Mesendoderm (in vitro differentiated cells): Measurements from ENCODE around the gene TMC8.

Source experiments
- DNase-seq: peaks from one replicate; pipeline ENCODE4 v3.0.0; 2013
- H2AK5ac ChIP-seq: 2 replicates; pipeline ENCODE4 v1.6.1; 2013; ENCODE audit warnings: low read length, inconsistent platforms
- H2BK120ac ChIP-seq: 2 replicates; pipeline ENCODE4 v1.6.1; 2013; ENCODE audit warnings: low read depth, mild to moderate bottlenecking, low read length, moderate library complexity, mixed read lengths
- H2BK15ac ChIP-seq: replicated peaks from 2 replicates; pipeline ENCODE4 v1.6.1; 2013; ENCODE audit warnings: low read depth, mild to moderate bottlenecking, moderate library complexity
- H2BK5ac ChIP-seq: 2 replicates; pipeline ENCODE4 v1.6.1; 2013; ENCODE audit warnings: low read length, inconsistent platforms
- H3K18ac ChIP-seq: 2 replicates; pipeline ENCODE4 v1.6.1; 2013; ENCODE audit warnings: mild to moderate bottlenecking, low read length, mixed read lengths
- H3K23ac ChIP-seq: one replicate; pipeline ENCODE4 v1.6.1; 2013; ENCODE audit warnings: low read length
- H3K27ac ChIP-seq: 2 replicates; pipeline ENCODE4 v1.5.1; 2013; ENCODE audit warnings: low read depth, mild to moderate bottlenecking, inconsistent platforms, low read length, moderate library complexity
- H3K27me3 ChIP-seq: 2 replicates; pipeline ENCODE4 v1.6.1; 2013; ENCODE audit warnings: low read length, control low read depth, mild to moderate bottlenecking, inconsistent platforms; ENCODE audit not compliant: insufficient read depth, poor library complexity
- H3K36me3 ChIP-seq: 2 replicates; pipeline ENCODE4 v1.6.1; 2013; ENCODE audit warnings: low read length, inconsistent platforms; ENCODE audit not compliant: control insufficient read depth, insufficient read depth
- H3K4ac ChIP-seq: one replicate; pipeline ENCODE4 v1.6.1; 2013; ENCODE audit warnings: low read depth, mild to moderate bottlenecking, low read length, moderate library complexity
- H3K4me1 ChIP-seq: 2 replicates; pipeline ENCODE4 v1.6.1; 2013; ENCODE audit warnings: low read depth, low read length, inconsistent platforms; ENCODE audit not compliant: control insufficient read depth
- H3K4me2 ChIP-seq: 2 replicates; pipeline ENCODE4 v1.6.1; 2013; ENCODE audit warnings: low read length
- H3K4me3 ChIP-seq: 2 replicates; pipeline ENCODE4 v1.5.1; 2013; ENCODE audit warnings: mild to moderate bottlenecking, low read length
- H3K56ac ChIP-seq: one replicate; pipeline ENCODE4 v1.6.1; 2013; ENCODE audit warnings: low read length
- H3K79me1 ChIP-seq: 2 replicates; pipeline ENCODE4 v1.6.1; 2013; ENCODE audit warnings: low read length, inconsistent platforms
- H3K79me2 ChIP-seq: 2 replicates; pipeline ENCODE4 v1.6.1; 2013; ENCODE audit warnings: mild to moderate bottlenecking, low read length; ENCODE audit not compliant: control insufficient read depth, insufficient read depth
- H3K9ac ChIP-seq: 2 replicates; pipeline ENCODE4 v1.6.1; 2013; ENCODE audit warnings: low read length, inconsistent platforms
- H4K5ac ChIP-seq: one replicate; pipeline ENCODE4 v1.6.1; 2013; ENCODE audit warnings: low read length
- H4K8ac ChIP-seq: one replicate; pipeline ENCODE4 v1.6.1; 2013; ENCODE audit warnings: low read depth, mild to moderate bottlenecking, control low read depth, low read length, moderate library complexity
- WGBS: extraction: QIAGEN DNeasy Blood & Tissue Kit; methylation state at CpG from one replicate; pipeline ENCODE4 v1.1.7; 2013; ENCODE audit warnings: low lambda C conversion rate, missing lambda C conversion rate; ENCODE audit not compliant: insufficient coverage; ENCODE audit errors: extremely low coverage; 5-methylcytosine and 5-hydroxymethylcytosine counted together

Gene TMC8

GRCh38 chr17:78120537-78120936, 10.0 kb upstream of the TMC8 start:
- Histone ChIP-seq H3K36me3 (peaks cover 23% of the 10 kb centered on the region), H2BK120ac (no peak overlapping the region), H3K4me1 (no peaks in the 10 kb centered on the region), H2BK15ac (no peak overlapping the region), H3K4ac (no peak overlapping the region), H3K4me3 (no peak overlapping the region), H3K4me2 (no peak overlapping the region), H3K79me1 (peaks cover 8% of the 10 kb centered on the region), H3K9ac (no peak overlapping the region), H4K5ac (no peak overlapping the region), H3K27me3 (no peaks in the 10 kb centered on the region), H2AK5ac (no peak overlapping the region), H3K23ac (no peak overlapping the region), H4K8ac (no peak overlapping the region), H3K27ac (no peak overlapping the region), H3K79me2 (peaks cover 3% of the 10 kb centered on the region), H2BK5ac (no peak overlapping the region), H3K56ac (no peak overlapping the region), H3K18ac (no peak overlapping the region)
- DNase-seq = no peak
- no CpG with 5 or more reads among the region's 13 CpGs for WGBS

GRCh38 chr17:78120971-78121800, 9.4 kb upstream of the TMC8 start:
- Histone ChIP-seq H3K4ac (no peak overlapping the region), H2BK120ac (no peak overlapping the region), H3K27me3 (no peaks in the 10 kb centered on the region), H3K4me2 (no peak overlapping the region), H4K5ac (no peak overlapping the region), H2BK5ac (no peak overlapping the region), H3K79me2 (peaks cover 8% of the 10 kb centered on the region), H4K8ac (no peak overlapping the region), H3K79me1 (peaks cover 8% of the 10 kb centered on the region), H3K4me3 (no peak overlapping the region), H3K27ac (no peak overlapping the region), H3K18ac (no peak overlapping the region), H3K9ac (no peak overlapping the region), H3K23ac (no peak overlapping the region), H3K56ac (no peak overlapping the region), H2BK15ac (no peak overlapping the region), H3K36me3 (peaks cover 23% of the 10 kb centered on the region), H3K4me1 (no peaks in the 10 kb centered on the region), H2AK5ac (no peak overlapping the region)
- no peak for DNase-seq
- WGBS = no CpG with 5 or more reads among the region's 35 CpGs

DNA sequence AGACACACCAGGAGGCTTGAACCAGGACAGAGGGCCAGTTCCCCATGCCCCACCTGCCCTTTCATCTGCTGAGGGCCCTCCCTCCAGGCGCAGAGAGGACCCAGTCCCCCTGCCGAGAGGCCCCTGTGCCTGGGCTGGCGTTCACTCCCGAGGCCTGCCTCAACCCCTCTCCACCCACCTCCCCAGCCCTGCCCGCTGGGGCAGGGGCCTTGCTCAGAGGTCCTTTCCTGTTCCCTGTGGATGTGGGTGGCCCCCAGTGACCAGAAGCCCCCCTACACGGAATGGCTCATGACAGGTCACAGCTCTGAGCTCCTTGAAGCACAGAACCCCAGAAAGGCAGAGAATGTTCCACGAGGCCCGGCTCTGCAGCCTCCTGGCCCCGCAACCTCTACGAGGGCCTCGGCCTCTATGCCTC, 8.8 kb upstream of the TMC8 start:
- no peak overlapping the region for H3K23ac ChIP-seq
- no peak overlapping the region for H3K9ac ChIP-seq
- no peak overlapping the region for H2BK15ac ChIP-seq
- DNase-seq = no peak
- no peak overlapping the region for H3K18ac ChIP-seq
- no peak overlapping the region for H4K5ac ChIP-seq
- H2AK5ac ChIP-seq = no peak overlapping the region
- no peak overlapping the region for H3K4me3 ChIP-seq
- H3K79me2 ChIP-seq = peaks cover 14% of the 10 kb centered on the region
- H3K27me3 ChIP-seq = no peaks in the 10 kb centered on the region
- H3K56ac ChIP-seq = no peak overlapping the region
- H3K4me1 ChIP-seq = peaks cover under 1% of the 10 kb centered on the region
- no CpG with 5 or more reads among the region's 11 CpGs for WGBS
- H2BK5ac ChIP-seq = no peak overlapping the region
- peaks cover 23% of the 10 kb centered on the region for H3K36me3 ChIP-seq
- H3K27ac ChIP-seq = no peak overlapping the region
- no peak overlapping the region for H3K4me2 ChIP-seq
- H3K4ac ChIP-seq = no peak overlapping the region
- H3K79me1 ChIP-seq = peaks cover 8% of the 10 kb centered on the region
- no peak overlapping the region for H2BK120ac ChIP-seq
- H4K8ac ChIP-seq = no peak overlapping the region

- Histone ChIP-seq H3K27ac (no peak overlapping the region), H3K4me1 (peaks cover 3% of the 10 kb centered on the region), H3K4ac (no peak overlapping the region), H3K79me1 (peaks cover 8% of the 10 kb centered on the region), H4K5ac (no peak overlapping the region), H2BK5ac (no peak overlapping the region), H3K79me2 (peaks cover 18% of the 10 kb centered on the region), H3K4me2 (no peak overlapping the region), H3K4me3 (no peak overlapping the region), H4K8ac (no peak overlapping the region), H2BK15ac (no peak overlapping the region), H3K9ac (no peak overlapping the region), H3K36me3 (peaks cover 23% of the 10 kb centered on the region), H2BK120ac (no peak overlapping the region), H3K18ac (no peak overlapping the region), H3K23ac (no peak overlapping the region), H3K56ac (no peak overlapping the region), H2AK5ac (no peak overlapping the region), H3K27me3 (no peaks in the 10 kb centered on the region)
- WGBS = no CpG with 5 or more reads among the region's 23 CpGs
- DNase-seq = no peak
Observed at GRCh38 chr17:78122216-78122930, 8.2 kb upstream of the TMC8 start.

DNA sequence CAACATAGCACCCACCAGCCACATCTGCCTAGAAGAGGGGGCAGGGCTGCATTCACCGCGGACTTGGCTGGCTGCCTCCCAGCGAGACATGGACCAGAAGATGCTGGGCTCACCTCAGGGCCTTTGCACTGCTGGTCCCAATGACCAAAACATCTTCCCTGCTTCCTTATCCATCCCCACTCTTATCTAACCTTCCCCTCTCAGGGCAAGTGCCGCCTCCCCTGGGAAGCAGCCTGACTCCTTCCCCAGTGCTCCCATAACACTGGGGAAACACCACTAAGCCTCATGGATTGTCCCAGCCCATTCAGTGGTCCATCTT, 7.7 kb upstream of the TMC8 start:
- Histone ChIP-seq H3K23ac (no peak overlapping the region), H3K18ac (no peak overlapping the region), H3K79me2 (peaks cover 19% of the 10 kb centered on the region), H3K4me3 (no peak overlapping the region), H2BK5ac (no peak overlapping the region), H2AK5ac (no peak overlapping the region), H3K4me1 (peaks cover 3% of the 10 kb centered on the region), H3K4me2 (no peak overlapping the region), H4K5ac (no peak overlapping the region), H2BK120ac (no peak overlapping the region), H4K8ac (no peak overlapping the region), H3K9ac (no peak overlapping the region), H3K4ac (no peak overlapping the region), H3K36me3 (peaks cover 23% of the 10 kb centered on the region), H2BK15ac (no peak overlapping the region), H3K56ac (no peak overlapping the region), H3K79me1 (peaks cover 8% of the 10 kb centered on the region), H3K27ac (no peak overlapping the region), H3K27me3 (no peaks in the 10 kb centered on the region)
- no peak for DNase-seq
- WGBS = no CpG with 5 or more reads among the region's 4 CpGs
